ENCODE data around the gene SEC31B. TPM values are rescaled to one million over a fixed set of nuclear protein-coding genes. Genes with fewer than 3 reads are reported as not detected.
A peak's percentile ranks its signal among the peaks of the same experiment; 100 is the strongest.

SEC31B gene
- polyA plus RNA-seq, 1 donor (not counting 4 experiments of a cell fraction or from before 2014, with no cell fraction given), result 4.9 TPM

DNA sequence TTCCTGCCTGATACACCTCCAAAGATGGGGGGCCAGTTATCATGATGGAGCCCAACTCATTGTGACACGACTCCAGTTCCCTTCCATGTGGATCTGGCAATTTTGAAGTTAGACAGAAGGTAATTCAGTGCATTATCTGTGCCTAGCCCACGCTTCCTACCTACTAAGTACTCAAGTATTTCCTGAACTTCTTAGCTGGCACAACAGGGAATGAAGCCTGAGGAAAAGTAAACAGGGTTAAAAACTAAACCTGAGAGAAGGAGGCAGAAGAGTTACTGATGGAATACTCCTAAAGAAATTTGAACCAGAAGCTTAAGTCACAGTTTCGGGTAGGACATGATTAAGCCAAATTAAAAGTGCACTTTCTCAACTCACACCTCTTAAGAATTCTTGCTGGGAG lies 1.1 kb upstream of the SEC31B start:
- Histone ChIP-seq H3K9me3 (ENCODE audit: control insufficient read depth, low read depth, low read length) (no peaks in the 10 kb centered on the region), H3K9me1 (ENCODE audit: control insufficient read depth, extremely low read depth, insufficient read depth, low read length) (no peaks in the 10 kb centered on the region), H3K9ac (ENCODE audit: control insufficient read depth, extremely low read depth, insufficient read depth, low read length) (no peak overlapping the region), H3K79me2 (ENCODE audit: control insufficient read depth, insufficient read depth, low read length) (no peaks in the 10 kb centered on the region), H3K4me1 (ENCODE audit: control insufficient read depth, extremely low read depth, insufficient read depth, low read length) (no peaks in the 10 kb centered on the region), H2AFZ (ENCODE audit: control insufficient read depth, low read length) (no peak overlapping the region), H4K20me1 (ENCODE audit: control insufficient read depth, extremely low read depth, insufficient read depth, low read length) (no peaks in the 10 kb centered on the region), H3K27ac (ENCODE audit: control insufficient read depth, insufficient read depth, low read length) (no peak overlapping the region), H3K4me2 (ENCODE audit: control insufficient read depth, extremely low read depth, insufficient read depth, low read depth, low read length) (no peak overlapping the region), H3K36me3 (ENCODE audit: control insufficient read depth in 2 of 2, extremely low read depth in 1 of 2, insufficient read depth in 2 of 2, low read length in 2 of 2) (peaks cover 3 to 17% of the 10 kb centered on the region in 2 experiments), H3K4me3 (ENCODE audit: control insufficient read depth in 2 of 3, extremely low read depth in 1 of 3, insufficient read depth in 2 of 3, low read depth in 1 of 3, low read length in 3 of 3) (no peak overlapping the region), H3K27me3 (ENCODE audit: control insufficient read depth, extremely low read depth, insufficient read depth, low read length) (no peaks in the 10 kb centered on the region)
- DNase-seq (ENCODE audit: low read depth, low spot score), result no peak
- no peak for TF ChIP-seq EZH2 (IDR thresholded peaks at IDR 0.05; ENCODE audit: low read length)
- TF ChIP-seq, protein P1, sequence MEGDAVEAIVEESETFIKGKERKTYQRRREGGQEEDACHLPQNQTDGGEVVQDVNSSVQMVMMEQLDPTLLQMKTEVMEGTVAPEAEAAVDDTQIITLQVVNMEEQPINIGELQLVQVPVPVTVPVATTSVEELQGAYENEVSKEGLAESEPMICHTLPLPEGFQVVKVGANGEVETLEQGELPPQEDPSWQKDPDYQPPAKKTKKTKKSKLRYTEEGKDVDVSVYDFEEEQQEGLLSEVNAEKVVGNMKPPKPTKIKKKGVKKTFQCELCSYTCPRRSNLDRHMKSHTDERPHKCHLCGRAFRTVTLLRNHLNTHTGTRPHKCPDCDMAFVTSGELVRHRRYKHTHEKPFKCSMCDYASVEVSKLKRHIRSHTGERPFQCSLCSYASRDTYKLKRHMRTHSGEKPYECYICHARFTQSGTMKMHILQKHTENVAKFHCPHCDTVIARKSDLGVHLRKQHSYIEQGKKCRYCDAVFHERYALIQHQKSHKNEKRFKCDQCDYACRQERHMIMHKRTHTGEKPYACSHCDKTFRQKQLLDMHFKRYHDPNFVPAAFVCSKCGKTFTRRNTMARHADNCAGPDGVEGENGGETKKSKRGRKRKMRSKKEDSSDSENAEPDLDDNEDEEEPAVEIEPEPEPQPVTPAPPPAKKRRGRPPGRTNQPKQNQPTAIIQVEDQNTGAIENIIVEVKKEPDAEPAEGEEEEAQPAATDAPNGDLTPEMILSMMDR (optimal IDR thresholded peaks at IDR 0.05 in 1 of 3, IDR thresholded peaks at IDR 0.05 in 1 of 3, conservative IDR thresholded peaks at IDR 0.05 in 1 of 3; ENCODE audit: extremely low read depth in 1 of 3, insufficient read depth in 2 of 3, low read length in 3 of 3), result no peak
- dilution Hi-C loops (cut with MboI; ENCODE audit: extremely low pct_ligation_motif_present, low sequenced_read_pairs), result no loop called here
- peak; percentile 9 for FAIRE-seq

DNA sequence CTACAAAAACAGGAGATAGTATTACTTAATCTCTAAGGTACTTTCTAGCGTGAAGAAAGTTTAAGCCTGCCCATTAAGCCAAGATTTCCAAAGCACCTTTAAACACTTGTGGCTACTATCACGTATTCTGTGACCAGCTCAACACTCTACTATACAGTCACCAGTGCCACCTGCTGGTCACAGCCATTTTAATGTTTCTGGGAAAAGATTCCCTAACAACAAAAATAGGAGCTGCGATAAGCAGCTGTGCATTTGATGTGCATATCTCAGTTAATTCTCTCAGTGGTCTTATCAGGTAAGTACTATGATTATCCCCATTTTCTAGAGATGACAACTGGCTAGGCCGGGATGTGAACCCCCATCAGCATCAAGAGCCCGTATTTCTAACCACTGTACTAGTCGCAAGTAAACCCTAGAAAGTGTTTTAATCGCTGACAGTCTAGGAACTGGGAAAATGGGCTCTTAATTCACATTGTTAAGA lies 860 bp downstream of the SEC31B start:
- no peak overlapping the region for H2AFZ ChIP-seq (ENCODE audit: control insufficient read depth, low read length)
- no peaks in the 10 kb centered on the region for H4K20me1 ChIP-seq (ENCODE audit: control insufficient read depth, extremely low read depth, insufficient read depth, low read length)
- no peak for DNase-seq (ENCODE audit: low read depth, low spot score)
- H3K4me2 ChIP-seq (ENCODE audit: control insufficient read depth, extremely low read depth, insufficient read depth, low read depth, low read length), result peak overlapping the region; percentile 29
- H3K79me2 ChIP-seq (ENCODE audit: control insufficient read depth, insufficient read depth, low read length), result no peaks in the 10 kb centered on the region
- peaks cover 2 to 7% of the 10 kb centered on the region in 2 experiments for H3K36me3 ChIP-seq (ENCODE audit: control insufficient read depth in 2 of 2, extremely low read depth in 1 of 2, insufficient read depth in 2 of 2, low read length in 2 of 2)
- no peak overlapping the region for H3K4me3 ChIP-seq (ENCODE audit: control insufficient read depth in 2 of 3, extremely low read depth in 1 of 3, insufficient read depth in 2 of 3, low read depth in 1 of 3, low read length in 3 of 3)
- no peaks in the 10 kb centered on the region for H3K4me1 ChIP-seq (ENCODE audit: control insufficient read depth, extremely low read depth, insufficient read depth, low read length)
- H3K27ac ChIP-seq (ENCODE audit: control insufficient read depth, insufficient read depth, low read length), result no peak overlapping the region
- no peaks in the 10 kb centered on the region for H3K9me3 ChIP-seq (ENCODE audit: control insufficient read depth, low read depth, low read length)
- H3K9ac ChIP-seq (ENCODE audit: control insufficient read depth, extremely low read depth, insufficient read depth, low read length), result no peak overlapping the region
- peak; percentile 83 for FAIRE-seq
- no peaks in the 10 kb centered on the region for H3K9me1 ChIP-seq (ENCODE audit: control insufficient read depth, extremely low read depth, insufficient read depth, low read length)
- no peaks in the 10 kb centered on the region for H3K27me3 ChIP-seq (ENCODE audit: control insufficient read depth, extremely low read depth, insufficient read depth, low read length)
- dilution Hi-C loops (cut with MboI; ENCODE audit: extremely low pct_ligation_motif_present, low sequenced_read_pairs), result no loop called here
- no peak for TF ChIP-seq EZH2 (IDR thresholded peaks at IDR 0.05; ENCODE audit: low read length)
- TF ChIP-seq, protein P1 (optimal IDR thresholded peaks at IDR 0.05 in 1 of 3, IDR thresholded peaks at IDR 0.05 in 1 of 3, conservative IDR thresholded peaks at IDR 0.05 in 1 of 3; ENCODE audit: extremely low read depth in 1 of 3, insufficient read depth in 2 of 3, low read length in 3 of 3), result peak; percentile 53 to 67 (median 62)
